H1 (cell line): Measurements from ENCODE around the gene RRAS. TPM values are rescaled to one million over a fixed set of nuclear protein-coding genes. Genes with fewer than 3 reads are reported as not detected.

ENCODE experiments used
- CTCF ChIA-PET: fragments of 300-600 bp; sonication (Branson Sonifier 250); formaldehyde crosslinking; loops from one replicate; lab custom pipeline; 2021; ENCODE audit not compliant: partially characterized antibody; lab: Charles Lee
- POLR2A ChIA-PET: fragments of 300-600 bp; sonication (Branson Sonifier 250); formaldehyde crosslinking; loops from one replicate; lab custom pipeline; 2021; ENCODE audit warnings: inconsistent platforms; ENCODE audit not compliant: partially characterized antibody; lab: Charles Lee
- DNase-seq, 2 experiments: peaks; one replicate each; pipeline versions ENCODE4 v3.0.0 to v3.0.0-alpha.2; 2010 to 2022; ENCODE audit warnings: low spot score in 2 of 2, low read depth in 1 of 2, mixed read lengths in 1 of 2
- FAIRE-seq: peaks from 2 replicates; lab custom pipeline; 2011; peaks lifted over from hg19 to GRCh38; lab: Jason Lieb, UNC
- H2AFZ ChIP-seq: 2 replicates; pipeline ENCODE4 v1.8.1; 2012; ENCODE audit warnings: low read length, inconsistent platforms
- H2AK5ac ChIP-seq: 2 replicates; pipeline ENCODE4 v1.6.1; 2013; ENCODE audit warnings: low read depth, low read length
- H2BK120ac ChIP-seq: replicated peaks from 2 replicates; pipeline ENCODE3; 2013; ENCODE audit warnings: low read depth, low read length, inconsistent platforms
- H2BK12ac ChIP-seq: 2 replicates; pipeline ENCODE4 v1.6.1; 2013; ENCODE audit warnings: low read depth, low read length
- H2BK15ac ChIP-seq: 2 replicates; pipeline ENCODE4 v1.6.1; 2013; ENCODE audit warnings: low read length
- H2BK20ac ChIP-seq: 2 replicates; pipeline ENCODE4 v1.6.1; 2013; ENCODE audit warnings: low read length
- H2BK5ac ChIP-seq: 2 replicates; pipeline ENCODE4 v1.6.1; 2013; ENCODE audit warnings: low read depth, low read length
- H3K14ac ChIP-seq: 2 replicates; pipeline ENCODE4 v1.6.1; 2013; ENCODE audit warnings: inconsistent platforms; ENCODE audit not compliant: insufficient read length
- H3K18ac ChIP-seq: 2 replicates; pipeline ENCODE4 v1.6.1; 2013; ENCODE audit warnings: low read length; ENCODE audit errors: extremely low read depth
- H3K23ac ChIP-seq: 2 replicates; pipeline ENCODE4 v1.6.1; 2013; ENCODE audit warnings: inconsistent platforms; ENCODE audit not compliant: insufficient read length
- H3K23me2 ChIP-seq: 2 replicates; pipeline ENCODE4 v1.6.1; 2013; ENCODE audit warnings: low read depth, low read length
- H3K27ac ChIP-seq: 2 replicates; pipeline ENCODE4 v1.6.1; 2011; ENCODE audit warnings: low read depth, low read length, inconsistent platforms
- H3K27me3 ChIP-seq, 4 experiments: replicated peaks in 1 of 4; 1 replicate in 1 of 4; 2 replicates in 3 of 4; pipeline versions ENCODE4 v1.6.1 to v1.8.1; 2011 to 2013; ENCODE audit warnings: low read length in 3 of 4, mild to moderate bottlenecking in 3 of 4, inconsistent platforms in 2 of 4, mixed read lengths in 2 of 4, moderate library complexity in 1 of 4; ENCODE audit not compliant: control insufficient read depth in 3 of 4, insufficient read depth in 3 of 4; ENCODE audit errors: extremely low read depth in 1 of 4
- H3K36me3 ChIP-seq, 4 experiments: 2 replicates each; pipeline versions ENCODE4 v1.6.1 to v1.8.1; 2011 to 2013; ENCODE audit warnings: mild to moderate bottlenecking in 4 of 4, low read length in 3 of 4, moderate library complexity in 2 of 4, control low read depth in 1 of 4, inconsistent platforms in 1 of 4; ENCODE audit not compliant: insufficient read depth in 4 of 4, control insufficient read depth in 2 of 4
- H3K4ac ChIP-seq: replicated peaks from 2 replicates; pipeline ENCODE3; 2013; ENCODE audit warnings: low read length, low read depth, mixed read lengths, inconsistent platforms; ENCODE audit not compliant: insufficient read length
- H3K4me1 ChIP-seq, 4 experiments: replicated peaks in 1 of 4; 1 replicate in 1 of 4; 2 replicates in 3 of 4; pipeline versions ENCODE4 v1.6.1 to v1.8.1; 2011 to 2013; ENCODE audit warnings: low read length in 3 of 4, inconsistent platforms in 2 of 4, mixed read lengths in 1 of 4; ENCODE audit not compliant: insufficient read depth in 4 of 4, control insufficient read depth in 3 of 4
- H3K4me2 ChIP-seq, 2 experiments: 2 replicates each; pipeline versions ENCODE4 v1.6.1 to v1.8.1; 2011 to 2013; ENCODE audit warnings: low read depth in 2 of 2, low read length in 2 of 2, control low read depth in 1 of 2, inconsistent platforms in 1 of 2, mild to moderate bottlenecking in 1 of 2; ENCODE audit not compliant: insufficient read depth in 1 of 2
- H3K4me3 ChIP-seq, 4 experiments: fragments of 200-600, 300-600 bp in 1 of 4; sonication (generic), shearing (Covaris generic), sonication (Bioruptor Twin) in 1 of 4; 2 replicates each; pipeline versions ENCODE4 v1.5.1 to v1.8.1; 2011 to 2016; ENCODE audit warnings: low read length in 4 of 4, low read depth in 3 of 4, control low read depth in 2 of 4, inconsistent platforms in 2 of 4, mild to moderate bottlenecking in 2 of 4, mixed read lengths in 1 of 4, moderate library complexity in 1 of 4; ENCODE audit not compliant: insufficient read depth in 2 of 4; ENCODE audit errors: extremely low read depth in 1 of 4
- H3K56ac ChIP-seq: replicated peaks from 2 replicates; pipeline ENCODE3; 2013; ENCODE audit warnings: low read depth, mild to moderate bottlenecking, mixed read lengths, low read length, inconsistent platforms; ENCODE audit not compliant: insufficient read length
- H3K79me1 ChIP-seq: 2 replicates; pipeline ENCODE4 v1.6.1; 2013; ENCODE audit warnings: low read depth, low read length, control low read depth
- H3K79me2 ChIP-seq, 2 experiments: 2 replicates each; pipeline versions ENCODE4 v1.6.1 to v1.8.1; 2012 to 2013; ENCODE audit warnings: low read length in 2 of 2, mild to moderate bottlenecking in 2 of 2, inconsistent platforms in 1 of 2; ENCODE audit not compliant: insufficient read depth in 2 of 2, control insufficient read depth in 1 of 2
- H3K9ac ChIP-seq, 4 experiments: replicated peaks in 1 of 4; 1 replicate in 1 of 4; 2 replicates in 3 of 4; pipeline versions ENCODE4 v1.6.1 to v1.8.1; 2011 to 2013; ENCODE audit warnings: low read depth in 3 of 4, low read length in 3 of 4, control low read depth in 2 of 4, mild to moderate bottlenecking in 2 of 4, moderate library complexity in 2 of 4, inconsistent platforms in 1 of 4; ENCODE audit errors: extremely low read depth in 1 of 4
- H3K9me3 ChIP-seq, 2 experiments: 2 replicates each; pipeline versions ENCODE4 v1.6.1 to v1.8.1; 2012 to 2013; ENCODE audit warnings: mild to moderate bottlenecking in 2 of 2, moderate library complexity in 2 of 2, control low read depth in 1 of 2, inconsistent platforms in 1 of 2, low read depth in 1 of 2, low read length in 1 of 2, mixed read lengths in 1 of 2; ENCODE audit not compliant: insufficient read depth in 2 of 2
- H4K20me1 ChIP-seq, 2 experiments: replicated peaks in 1 of 2; 2 replicates each; pipeline versions ENCODE3 to v1.8.1; 2011 to 2013; ENCODE audit warnings: inconsistent platforms in 2 of 2, low read length in 2 of 2, mild to moderate bottlenecking in 1 of 2; ENCODE audit not compliant: insufficient read depth in 2 of 2, control insufficient read depth in 1 of 2
- H4K5ac ChIP-seq: 2 replicates; pipeline ENCODE4 v1.6.1; 2013; ENCODE audit warnings: low read length, low read depth, mixed read lengths, inconsistent platforms; ENCODE audit not compliant: insufficient read length
- H4K8ac ChIP-seq: 2 replicates; pipeline ENCODE4 v1.8.0; 2013; ENCODE audit warnings: mild to moderate bottlenecking, moderate library complexity, low read length, inconsistent platforms; ENCODE audit not compliant: insufficient read depth; ENCODE audit errors: extremely low read depth
- H4K91ac ChIP-seq: replicated peaks from 2 replicates; pipeline ENCODE3; 2013; ENCODE audit warnings: low read length, mixed read lengths, inconsistent platforms; ENCODE audit not compliant: insufficient read length
- ASH2L ChIP-seq: fragments of 200-600, 300-600 bp; sonication (generic); IDR thresholded peaks from one replicate; pipeline ENCODE4 v1.7.1; 2017; ENCODE audit warnings: low read length
- CBX5 ChIP-seq: fragments of 300-800, 300-1000 bp; sonication (generic); IDR thresholded peaks from 2 replicates; pipeline ENCODE4 v1.7.1; 2016; ENCODE audit warnings: antibody characterized with exemption, low read length, low read depth
- KDM1A ChIP-seq: fragments of 200-600, 300-600 bp; sonication (generic); IDR thresholded peaks from 2 replicates; pipeline ENCODE4 v1.7.1; 2016; ENCODE audit warnings: mild to moderate bottlenecking, low read length, borderline replicate concordance
- SAP30 ChIP-seq: fragments of 300-600 bp; sonication (generic); IDR thresholded peaks from 2 replicates; pipeline ENCODE4 v1.7.1; 2012; ENCODE audit warnings: low read length, moderate library complexity, mild to moderate bottlenecking, inconsistent platforms; ENCODE audit not compliant: insufficient read depth, insufficient replicate concordance
- SIRT6 ChIP-seq: IDR thresholded peaks from one replicate; pipeline ENCODE4 v1.7.1; 2012; ENCODE audit warnings: low read length, inconsistent platforms
- SRF ChIP-seq: IDR thresholded peaks from 2 replicates; pipeline ENCODE4 v1.6.1; 2011; ENCODE audit warnings: mild to moderate bottlenecking, low read depth, low read length, moderate library complexity
- TCF12 ChIP-seq: IDR thresholded peaks from 2 replicates; pipeline ENCODE4 v1.6.1; 2011; ENCODE audit warnings: low read depth, mild to moderate bottlenecking, low read length
- TEAD4 ChIP-seq: IDR thresholded peaks from 2 replicates; pipeline ENCODE4 v1.6.1; 2012; ENCODE audit warnings: low read depth, low read length, inconsistent platforms, mixed read lengths
- ZNF274 ChIP-seq: IDR thresholded peaks from 2 replicates; pipeline ENCODE4 v1.7.0; 2012; ENCODE audit warnings: low read length, borderline replicate concordance; ENCODE audit errors: extremely low read depth
- WGBS, 2 experiments: shearing (Covaris generic) in 1 of 2; methylation state at CpG; one replicate each; pipeline versions ENCODE4 v1.1.6 to v1.1.7; 2013 to 2015; ENCODE audit warnings: low lambda C conversion rate in 2 of 2, mixed read lengths in 2 of 2, inconsistent platforms in 1 of 2, low coverage in 1 of 2, missing lambda C conversion rate in 1 of 2; ENCODE audit not compliant: insufficient replicate concordance in 2 of 2, insufficient coverage in 1 of 2, insufficient read length in 1 of 2; ENCODE audit errors: extremely low coverage in 1 of 2, missing lambda C conversion rate in 1 of 2; 5-methylcytosine and 5-hydroxymethylcytosine counted together
- polyA plus RNA-seq, 7 experiments: library from polyadenylated mRNA; depleted of rRNA in 3 of 7; stranded (reverse) in 5 of 7; unstranded in 2 of 7; fragments of >200 nt in 5 of 7; fragments of 200-250 nt in 2 of 7; gene quantifications; 1 replicate in 5 of 7; 2 replicates in 1 of 7; 4 replicates in 1 of 7; pipeline versions ENCODE4 v1.2.1 to v1.2.3, GENCODE V29; 2011 to 2013; ENCODE audit warnings: missing spikeins in 2 of 7, mixed read lengths in 2 of 7
- total RNA-seq: library from RNA; stranded (reverse); fragmentation: NEBNext Ultra II Directional; extraction: Animal tissue kit (Norgen Biotek cat#: 25700); gene quantifications from 2 replicates; pipeline ENCODE4 v1.2.1, GENCODE V29; 2021

Gene RRAS
- total and polyA plus RNA-seq, 2 of the 8 experiments (the other 6 are each of a cell fraction or from before 2014, with no cell fraction given): 17.7 to 49.1 TPM

DNA sequence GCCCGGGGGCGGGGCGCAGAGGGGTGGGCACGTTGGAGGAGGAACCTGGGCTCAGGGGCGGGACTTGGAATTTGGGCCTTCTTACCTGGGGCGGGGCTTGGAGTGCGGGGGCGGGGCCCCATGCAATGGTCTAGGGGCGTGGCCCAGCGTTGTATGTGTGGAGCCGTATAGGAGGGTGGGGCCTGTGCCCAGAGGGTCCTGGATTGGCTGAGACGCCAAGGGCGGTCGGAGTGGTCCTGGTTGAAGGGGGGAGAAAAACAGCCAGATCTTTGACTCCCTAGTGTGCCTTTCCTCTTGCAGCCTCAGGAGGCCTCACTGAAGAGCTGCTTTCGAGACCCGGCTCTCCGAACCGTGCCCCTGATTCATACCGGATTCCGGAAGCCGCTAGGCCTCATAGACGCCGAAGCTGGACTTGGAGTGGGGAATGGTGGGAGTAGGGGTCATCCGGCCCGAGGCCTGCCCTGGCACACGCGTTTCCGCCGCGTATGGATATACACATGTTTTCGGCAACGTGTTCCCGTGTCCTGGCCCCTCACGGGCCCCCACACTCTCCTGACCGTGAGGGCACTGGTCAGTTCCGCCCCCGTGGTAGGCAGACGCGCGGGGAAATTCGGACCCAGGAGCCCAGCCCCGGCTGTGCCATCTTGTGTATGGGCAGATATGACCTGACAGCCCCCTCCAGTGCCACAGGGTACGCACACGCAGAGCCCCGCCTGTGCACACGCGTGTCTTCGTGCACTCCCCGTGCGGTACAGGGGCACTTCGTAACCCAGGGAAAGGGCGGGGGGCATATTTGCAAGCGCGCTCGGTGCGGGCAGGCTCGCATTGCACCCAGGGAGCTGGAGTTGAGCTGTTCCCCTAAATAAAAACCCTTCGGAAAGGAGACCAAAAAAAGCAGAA, 49.6 kb downstream of the RRAS start:
- Histone ChIP-seq H2BK5ac (peak overlapping the region; percentile 95), H4K8ac (peak overlapping the region; percentile 78), H2BK20ac (no peak overlapping the region), H3K79me2 (peaks cover 4 to 23% of the 10 kb centered on the region in 2 experiments; a peak in 3 of 4 replicates), H4K20me1 (peaks cover 0 to 6% of the 10 kb centered on the region in 2 experiments), H2BK12ac (peak overlapping the region; percentile 70; the same call in 1 of the 2 replicates), H3K36me3 (peaks cover 9 to 14% (median 11%) of the 10 kb centered on the region in 4 experiments; a peak in 7 of 8 replicates), H2AFZ (no peak overlapping the region), H3K27ac (peak overlapping the region; percentile 84), H3K4ac (peak overlapping the region; percentile 69), H3K4me1 (peaks cover 4 to 10% (median 5%) of the 10 kb centered on the region in 4 experiments; a peak in 6 of 7 replicates), H3K14ac (peak overlapping the region; percentile 53), H2BK15ac (0 out of 2 replicates have a peak overlapping the region, but pooled peaks have one; percentile 88), H3K23ac (no peak overlapping the region), H3K9ac (peak overlapping the region; percentile 63 to 84 (median 80)), H3K23me2 (peaks cover 20% of the 10 kb centered on the region), H3K9me3 (no peaks in the 10 kb centered on the region), H3K18ac (peak overlapping the region; percentile 86), H3K79me1 (peaks cover 8% of the 10 kb centered on the region), H4K91ac (peak overlapping the region; percentile 83), H3K4me2 (peak overlapping the region; percentile 92 to 93), H3K4me3 (peak overlapping the region; percentile 83 to 100 (median 93)), H4K5ac (peak overlapping the region; percentile 90), H3K56ac (peak overlapping the region; percentile 96), H3K27me3 (no peaks in the 10 kb centered on the region), H2BK120ac (peak overlapping the region; percentile 59), H2AK5ac (peak overlapping the region; percentile 97; the same call in 1 of the 2 replicates)
- ChIA-PET POLR2A (interaction anchor here (0.5 to 37.8 kb wide), 23 partner anchors 10 to 227 kb away, joined by 3 to 840 read pairs (median 4); partner anchors contain the start of genes BCL2L12, CPT1C, DKKL1 and FLT3LG), CTCF (interaction anchor here (1.1 to 2.1 kb wide), 5 partner anchors 20 to 95 kb away, joined by 3 to 5 read pairs (median 4); no protein-coding TSS in a partner anchor)
- FAIRE-seq: peak; percentile 79
- WGBS, 2 experiments: 1% methylated on average over 47 of the region's 58 CpGs; no CpG with 5 or more reads in 1 of the 2 experiments
- peak; percentile 98 to 99 for DNase-seq
- TF ChIP-seq TCF12 (no peak), TEAD4 (0 out of 2 replicates have a peak, but pooled peaks have one; percentile 28), SIRT6 (no peak), SRF (no peak), CBX5 (no peak), KDM1A (no peak), ASH2L (peak; percentile 76), ZNF274 (no peak), SAP30 (peak; percentile 81)
